HG03066 (cell line): ENCODE data around the gene KCNRG.
"Not testable (repeated sequence)": the region's sequence is repeated elsewhere in the genome, so short reads cannot be mapped to it uniquely, and the experiment has no call there.

Experiments used
- ATAC-seq: cut with Tn5 transposase; IDR thresholded peaks from one replicate; pipeline ENCODE4 v1.9.1; 2021; ENCODE audit warnings: low read depth; ENCODE audit not compliant: unreplicated experiment

The KCNRG gene

GRCh38 chr13:50015258-50015657, at the start of gene KCNRG:
Gene KCNRG (plus strand): TSS chr13:50015444. CDS start chr13:50015494, 50 bp downstream.
- ATAC-seq: no peak

DNA sequence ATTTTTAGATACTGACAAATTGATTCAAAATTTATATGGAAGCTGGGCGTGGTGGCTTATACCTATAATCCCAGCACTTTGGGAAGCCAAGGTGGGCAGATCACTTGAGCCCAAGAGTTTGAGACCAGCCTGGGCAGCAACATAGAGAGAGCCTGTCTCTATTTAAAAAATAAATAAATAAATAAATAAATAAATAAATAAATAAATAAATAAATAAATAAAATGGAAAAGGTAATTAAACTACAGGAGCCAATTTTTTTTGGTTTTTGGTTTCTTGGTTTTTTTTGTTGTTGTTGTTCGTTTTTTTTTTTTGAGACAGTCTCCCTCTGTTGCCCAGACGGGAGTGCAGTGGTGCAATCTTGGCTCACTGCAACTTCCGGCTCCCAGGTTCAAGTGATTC, 47.8 kb upstream of the KCNRG start:
- ATAC-seq: no peak

GRCh38 chr13:49972709-49973108, 42.5 kb upstream of the KCNRG start:
- no peak for ATAC-seq

GRCh38 chr13:49975826-49976225, 39.4 kb upstream of the KCNRG start:
- no peak for ATAC-seq

GRCh38 chr13:49976314-49977258, 38.7 kb upstream of the KCNRG start:
- ATAC-seq: no peak

- ATAC-seq: no peak
Measured at GRCh38 chr13:49977992-49978391, 37.3 kb upstream of the KCNRG start.

DNA sequence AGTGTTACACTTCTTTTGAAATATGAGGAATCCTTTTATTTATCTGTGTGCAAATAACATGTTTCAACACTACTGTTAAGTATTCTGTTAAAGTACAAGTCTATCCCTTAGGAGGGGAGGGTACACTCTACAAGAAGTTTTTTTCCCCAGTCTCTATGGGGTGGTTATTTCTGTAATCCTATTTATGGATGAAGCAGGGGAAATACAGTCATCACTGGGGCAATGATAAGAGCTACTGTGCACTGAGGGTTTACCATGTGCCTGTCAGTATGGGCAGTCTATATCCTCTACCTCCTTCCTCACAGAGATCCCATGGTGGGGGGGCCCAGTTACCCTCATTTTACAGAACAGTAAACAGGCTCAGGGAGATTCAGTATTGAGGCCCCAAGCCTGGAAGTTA, 35.0 kb upstream of the KCNRG start:
- ATAC-seq: no peak

- ATAC-seq: no peak
Measured at GRCh38 chr13:49985129-49985528, 30.1 kb upstream of the KCNRG start.

DNA sequence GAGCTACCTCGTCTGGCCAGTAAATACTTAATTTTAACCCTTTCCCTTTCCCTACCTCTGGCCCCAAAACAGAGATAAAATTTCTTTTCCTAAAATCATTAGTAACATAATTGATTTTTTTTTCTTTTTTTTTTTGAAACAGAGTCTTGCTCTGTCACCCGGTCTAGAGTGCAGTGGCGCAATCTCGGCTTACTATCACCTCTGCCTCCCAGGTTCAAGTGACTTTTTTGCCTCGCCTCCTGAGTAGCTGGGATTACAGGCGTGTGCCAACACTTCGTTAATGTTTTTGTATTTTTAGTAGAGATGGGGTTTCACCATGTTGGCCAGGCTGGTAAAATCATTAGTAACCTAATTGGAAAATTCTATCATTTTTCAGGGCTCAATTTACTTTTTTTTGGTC, 28.8 kb upstream of the KCNRG start:
- no peak for ATAC-seq

- ATAC-seq: not testable (repeated sequence)
Measured at GRCh38 chr13:49990612-49991011, 24.6 kb upstream of the KCNRG start.

DNA sequence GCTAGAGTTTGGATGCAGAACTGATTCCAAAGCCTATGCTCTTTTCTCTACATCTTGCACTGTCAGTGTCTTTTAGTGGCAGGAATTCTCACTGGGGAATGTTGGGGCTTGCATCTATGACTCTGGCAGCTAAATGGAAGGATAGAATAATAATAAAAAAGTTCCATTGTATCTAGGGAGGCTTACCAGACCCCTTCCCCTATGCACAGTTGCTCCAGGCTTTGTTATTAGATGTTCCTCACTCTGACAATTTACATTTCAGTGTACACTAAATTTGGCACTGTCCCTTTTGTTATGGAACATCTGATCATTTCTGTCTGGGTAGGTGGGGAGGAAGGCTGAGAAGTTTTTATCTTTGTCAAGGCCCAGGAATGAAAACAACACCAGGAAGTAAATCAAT, 22.1 kb upstream of the KCNRG start:
- no peak for ATAC-seq

- ATAC-seq: no peak
Measured at GRCh38 chr13:49993666-49994065, 21.6 kb upstream of the KCNRG start.

DNA sequence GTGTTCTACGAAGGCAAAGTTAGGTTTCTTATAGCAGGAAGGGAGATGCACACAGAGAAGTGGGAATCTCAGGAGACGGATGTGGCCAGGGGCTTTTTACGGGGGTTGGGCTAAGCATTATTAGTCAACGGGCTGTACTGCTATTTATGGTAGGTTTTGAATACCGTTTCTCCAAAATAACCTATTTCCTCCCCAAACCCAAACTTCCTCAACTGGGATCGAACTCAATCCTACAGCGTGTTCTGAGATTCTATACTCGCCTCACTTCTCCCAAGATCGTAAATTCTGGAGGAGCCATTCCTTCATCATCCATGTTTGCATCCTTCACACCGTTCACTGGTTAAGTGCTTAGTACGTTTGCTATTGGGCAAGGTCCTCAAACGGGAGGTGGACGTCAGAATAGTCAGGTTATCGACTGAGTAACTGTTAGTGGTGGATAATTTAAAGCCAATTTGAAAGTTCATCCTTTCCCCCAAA, 19.6 kb upstream of the KCNRG start:
- ATAC-seq: no peak

DNA sequence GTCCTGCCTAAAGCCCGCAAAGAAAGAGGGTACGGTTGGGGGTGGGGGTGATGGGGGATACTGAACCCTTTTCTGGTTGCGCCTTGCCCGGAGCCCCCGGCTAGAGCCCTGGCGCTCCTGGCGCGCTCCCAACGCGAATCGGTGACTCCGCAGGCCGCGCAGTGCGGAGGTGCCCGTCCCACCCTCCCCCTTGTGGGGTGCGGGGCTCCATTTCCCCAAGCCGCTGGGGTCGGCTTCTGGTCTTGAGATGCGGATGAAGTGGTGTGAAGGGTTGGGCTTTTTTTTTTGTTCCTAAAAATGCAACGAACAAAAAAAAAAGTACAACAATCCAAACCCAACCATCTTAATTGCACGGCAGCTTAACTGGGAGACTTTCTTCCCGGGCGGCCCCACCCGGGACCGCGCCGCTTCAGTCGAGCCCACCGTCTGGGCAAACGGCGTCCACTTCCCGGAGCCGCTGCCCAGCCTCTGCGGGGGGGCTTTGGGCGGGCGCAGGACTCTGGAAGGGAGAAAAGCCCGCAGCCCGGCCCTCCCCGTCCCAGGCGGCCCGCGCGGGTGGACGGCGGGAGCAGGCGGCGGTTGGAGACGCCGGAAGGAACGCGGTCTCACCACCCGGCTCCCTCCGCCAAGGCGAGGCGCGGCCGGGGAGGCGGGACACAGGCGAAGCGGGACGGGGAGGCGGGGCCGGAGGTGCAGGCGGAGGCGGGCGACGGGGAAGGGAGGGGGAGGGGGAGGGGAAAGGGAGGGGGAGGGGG, 18.9 kb upstream of the KCNRG start:
- ATAC-seq: peak; percentile 47

DNA sequence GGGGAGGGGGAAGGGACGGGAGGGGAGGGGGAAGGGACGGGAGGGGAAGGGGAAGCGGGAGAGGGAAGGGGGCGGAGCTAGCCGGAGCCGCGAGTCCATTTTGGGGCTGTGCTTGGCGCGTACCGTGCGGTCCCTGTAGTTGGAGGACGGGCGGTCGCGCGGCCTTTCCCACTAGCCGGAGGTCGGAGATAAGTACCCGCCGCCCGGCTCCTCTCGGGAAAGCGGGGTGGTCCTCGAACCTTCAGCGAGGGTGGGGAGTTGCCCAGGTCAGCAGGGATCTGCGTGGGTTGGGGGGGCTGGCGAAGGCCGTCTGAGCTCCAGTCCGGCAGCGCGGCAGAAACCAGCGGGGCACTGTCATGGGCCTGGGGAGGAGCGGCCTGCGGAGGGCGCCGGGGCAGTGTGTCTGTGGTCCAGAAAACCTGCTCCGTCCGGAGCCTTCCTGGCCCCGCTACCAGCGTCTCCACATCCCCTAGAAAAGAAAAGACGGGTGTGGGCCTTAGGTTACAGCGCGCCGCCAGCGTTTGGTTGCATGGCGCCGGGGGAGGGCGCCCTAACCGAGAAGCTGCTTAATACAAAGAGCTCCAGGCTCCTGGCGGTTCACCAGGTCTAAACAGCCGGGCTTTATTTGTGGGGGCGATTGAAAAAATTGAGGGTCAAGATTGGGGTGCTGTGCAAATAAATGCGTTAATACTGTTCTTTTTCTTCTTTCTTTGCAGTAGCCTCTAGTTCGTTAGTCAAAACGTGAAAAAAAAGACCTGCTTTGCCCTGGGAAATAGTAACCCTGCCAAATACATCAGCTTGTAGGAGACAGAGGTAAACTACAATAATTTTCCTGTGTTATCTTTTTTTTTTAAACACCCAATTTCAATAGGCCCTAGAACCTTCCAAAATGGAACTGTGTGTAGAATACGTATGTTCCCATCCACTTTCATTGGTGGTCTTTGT, 18.0 kb upstream of the KCNRG start, which contains the start of gene TRIM13:
TSS of gene TRIM13 (plus strand) at position 92 of the 945 bp plus-strand sequence. CDS start 14,899 bp downstream, outside the sequence.
- ATAC-seq: peak; percentile 71

- ATAC-seq: no peak
Measured at GRCh38 chr13:49997955-49998354, 17.3 kb upstream of the KCNRG start.

DNA sequence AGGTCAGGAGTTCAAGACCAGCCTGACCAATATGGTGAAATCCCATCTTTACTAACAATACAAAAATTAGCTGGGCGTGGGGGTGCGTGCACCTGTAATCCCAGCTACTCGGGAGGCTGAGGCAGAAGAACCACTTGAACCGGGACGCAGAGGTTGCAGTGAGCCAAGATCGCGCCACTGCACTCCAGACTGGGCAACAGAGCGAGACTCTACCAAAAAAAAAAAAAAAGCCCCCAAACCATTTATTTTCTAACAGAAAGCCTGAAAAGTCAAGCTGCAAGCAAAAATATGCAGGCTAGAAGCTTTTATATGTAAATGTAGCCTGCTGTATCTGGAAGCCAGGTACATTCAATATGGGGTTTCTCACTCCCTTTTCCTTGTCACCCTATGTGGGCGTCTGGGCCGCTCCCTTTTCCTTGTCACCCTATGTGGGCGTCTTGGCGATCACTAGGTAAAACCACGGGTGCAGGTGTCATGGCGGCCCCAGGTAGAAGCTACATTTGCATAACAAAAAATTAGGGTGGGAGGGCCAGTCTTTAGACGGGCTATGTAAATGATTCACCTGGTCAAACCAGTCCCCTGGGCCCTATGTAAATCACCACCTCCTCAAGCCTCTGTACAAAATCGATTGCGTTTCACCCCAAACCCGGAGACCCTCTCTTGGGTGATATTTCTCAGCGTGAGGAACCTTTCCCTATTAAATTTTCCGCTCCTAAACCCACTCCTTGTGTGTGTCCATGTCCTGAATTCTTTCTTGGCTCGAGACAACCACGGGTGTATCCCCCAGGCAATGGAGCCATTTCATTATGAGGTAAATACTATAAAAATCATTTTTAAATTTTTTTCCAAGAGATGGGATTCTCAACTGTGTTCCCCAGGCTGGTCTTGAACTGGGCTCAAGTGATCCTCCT, 16.3 kb upstream of the KCNRG start:
- ATAC-seq: no peak

DNA sequence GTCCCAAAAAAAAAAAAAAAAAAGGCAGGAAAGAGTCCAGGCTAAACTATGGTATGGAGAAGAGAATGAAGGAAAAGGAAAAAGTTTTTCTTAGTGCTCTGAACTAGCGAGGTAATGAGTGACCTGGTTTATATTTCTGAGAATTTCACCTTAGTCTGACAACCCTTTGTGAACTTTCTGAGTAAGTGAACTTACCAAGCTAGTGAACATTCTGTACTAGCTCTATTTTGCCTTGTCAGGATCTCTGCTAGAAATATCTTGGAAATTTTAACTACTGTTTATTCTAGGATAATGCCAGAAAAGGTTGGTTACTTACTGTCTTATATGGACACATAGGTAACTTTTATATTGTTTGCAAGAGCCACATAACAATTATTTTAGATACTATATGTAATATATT, 14.0 kb upstream of the KCNRG start:
- ATAC-seq: no peak

DNA sequence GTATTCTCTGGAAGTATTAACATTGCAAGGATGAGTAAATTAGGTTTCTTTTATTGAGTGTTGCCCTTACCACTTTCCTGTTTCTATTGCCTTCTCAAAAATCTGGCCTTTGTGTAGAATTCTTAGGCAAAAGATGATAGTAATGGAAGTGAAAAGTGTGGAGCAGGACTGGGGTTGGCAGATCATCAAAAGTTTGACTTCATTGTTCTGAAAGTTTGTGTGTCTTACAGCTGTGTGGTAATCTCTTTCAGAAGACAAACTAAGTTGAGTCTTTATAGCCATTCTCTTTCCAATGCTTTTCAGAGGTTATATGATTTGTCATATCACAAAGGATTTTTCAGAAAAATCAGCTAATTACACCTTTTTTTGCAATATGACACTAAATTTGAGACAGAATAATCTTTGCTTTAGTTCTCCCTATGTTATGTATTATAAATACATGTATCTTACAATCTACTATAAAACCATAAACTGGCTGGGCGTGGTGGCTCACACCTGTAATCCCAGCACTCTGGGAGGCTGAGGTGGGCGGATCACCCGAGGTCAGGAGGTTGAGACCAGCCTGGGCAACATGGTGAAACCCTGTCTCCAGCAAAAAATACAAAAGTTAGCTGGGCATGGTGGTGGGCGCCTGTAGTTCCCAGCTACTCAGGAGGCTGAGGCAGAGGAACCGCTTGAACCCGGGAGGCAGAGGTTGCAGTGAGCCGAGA, 8.7 kb upstream of the KCNRG start:
- no peak for ATAC-seq
